GM18858 (cell line): ENCODE data around the gene MRPL45.
"Not testable (repeated sequence)": the region's sequence is repeated elsewhere in the genome, so short reads cannot be mapped to it uniquely, and the experiment has no call there.

Experiments used
- ATAC-seq: cut with Tn5 transposase; IDR thresholded peaks from one replicate; pipeline ENCODE4 v1.9.1; 2021; ENCODE audit not compliant: unreplicated experiment

MRPL45 gene

GRCh38 chr17:38296834-38297517, at the start of gene MRPL45:
TSS of gene MRPL45 (plus strand) at chr17:38297168. CDS start at chr17:38297184, 16 bp downstream.
- ATAC-seq = peak; percentile 84

GRCh38 chr17:38253191-38253590, 43.8 kb upstream of the MRPL45 start:
- not testable (repeated sequence) for ATAC-seq

DNA sequence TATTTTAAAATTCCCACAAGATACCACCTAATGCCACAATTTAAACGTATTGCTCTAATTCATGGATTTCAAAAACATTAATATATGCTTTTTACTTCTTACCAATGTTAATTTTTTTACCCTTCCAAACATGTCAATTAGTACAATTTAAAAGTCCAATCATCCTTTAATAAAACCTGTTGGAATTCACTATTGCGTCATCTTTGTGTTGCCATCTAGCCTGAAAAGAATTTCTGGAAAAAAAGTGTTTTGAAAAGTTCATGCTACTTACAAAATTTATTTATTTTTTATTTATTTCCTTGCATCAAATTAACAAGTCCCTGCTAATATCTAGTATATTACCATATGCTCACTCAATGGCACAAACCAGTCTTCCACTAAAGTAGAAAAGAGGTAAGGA, 42.6 kb upstream of the MRPL45 start:
- not testable (repeated sequence) for ATAC-seq

- ATAC-seq = peak; percentile 58
Measured at GRCh38 chr17:38257013-38257621, 39.9 kb upstream of the MRPL45 start.

- ATAC-seq = not testable (repeated sequence)
Measured at GRCh38 chr17:38265974-38266506, 30.9 kb upstream of the MRPL45 start.

- not testable (repeated sequence) for ATAC-seq
Measured at GRCh38 chr17:38266571-38266970, 30.4 kb upstream of the MRPL45 start.

GRCh38 chr17:38268138-38268537, 28.8 kb upstream of the MRPL45 start:
- not testable (repeated sequence) for ATAC-seq

- not testable (repeated sequence) for ATAC-seq
Measured at GRCh38 chr17:38269045-38269444, 27.9 kb upstream of the MRPL45 start.

DNA sequence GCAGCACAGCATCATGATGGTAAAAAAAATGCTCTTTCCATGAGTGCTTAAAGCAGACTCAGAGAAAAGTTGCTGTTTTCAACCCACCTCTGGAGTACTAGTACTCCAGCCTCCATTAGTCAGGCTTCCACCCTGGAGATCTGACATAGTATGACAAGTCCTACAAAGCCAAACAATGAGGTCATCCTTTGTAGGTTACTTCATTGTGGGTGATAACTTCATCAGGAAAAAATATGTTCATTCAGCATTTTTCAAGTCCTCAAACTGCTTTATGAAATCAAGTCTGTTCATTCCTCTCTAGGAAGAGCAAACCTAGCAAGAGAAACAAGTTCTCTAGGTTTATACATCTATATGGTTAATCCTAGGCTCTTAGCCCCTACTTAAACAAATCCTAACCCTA, 27.4 kb upstream of the MRPL45 start:
- not testable (repeated sequence) for ATAC-seq

DNA sequence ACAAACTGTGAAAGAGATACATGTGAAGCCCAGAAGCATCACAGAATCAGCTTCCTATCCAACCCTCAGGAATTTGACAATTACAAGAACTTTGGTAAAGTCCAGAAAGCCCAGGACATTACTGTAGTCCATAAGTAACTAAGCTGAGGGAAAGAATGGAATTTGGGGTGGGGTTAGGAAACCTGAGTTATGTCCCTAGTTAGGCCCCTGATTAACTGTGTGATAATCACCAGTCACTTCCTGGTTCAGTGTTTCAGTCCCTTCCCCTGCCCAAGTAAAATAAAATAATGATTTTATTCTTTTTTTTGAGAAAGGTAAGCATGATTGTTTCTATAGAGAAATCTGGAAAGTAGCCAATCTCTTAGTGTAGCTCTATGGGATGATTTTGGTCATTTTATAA, 11.0 kb upstream of the MRPL45 start:
- not testable (repeated sequence) for ATAC-seq

- ATAC-seq = not testable (repeated sequence)
Measured at GRCh38 chr17:38286501-38287091, 10.4 kb upstream of the MRPL45 start.

DNA sequence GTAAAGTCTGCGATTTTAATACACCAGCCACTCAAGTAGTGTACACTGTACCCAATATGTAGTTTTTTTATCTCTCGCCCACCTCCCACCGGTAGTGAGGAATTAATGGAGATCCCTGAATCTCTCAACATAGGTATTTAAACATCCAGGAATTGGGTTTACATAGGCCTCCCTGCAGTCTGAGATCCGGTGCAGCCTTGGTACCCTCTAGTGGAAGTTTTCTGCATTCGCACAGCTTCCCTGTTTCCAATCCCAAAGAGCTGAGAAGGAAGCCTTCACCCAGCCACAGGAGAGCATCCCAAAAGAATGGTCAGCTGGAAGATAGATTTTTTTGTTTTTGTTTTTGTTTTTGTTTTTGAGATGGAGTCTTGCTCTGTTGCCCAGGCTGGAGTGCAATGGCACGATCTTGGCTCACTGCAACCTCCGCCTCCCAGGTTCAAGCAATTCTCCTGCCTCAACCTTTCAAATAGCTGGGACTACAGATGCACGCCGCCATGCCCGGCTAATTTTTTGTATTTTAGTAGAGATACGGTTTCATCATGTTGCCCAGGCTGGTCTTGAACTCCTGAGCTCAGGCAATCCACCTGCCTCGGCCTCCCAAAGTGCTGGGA, 8.6 kb upstream of the MRPL45 start:
- ATAC-seq = not testable (repeated sequence)

DNA sequence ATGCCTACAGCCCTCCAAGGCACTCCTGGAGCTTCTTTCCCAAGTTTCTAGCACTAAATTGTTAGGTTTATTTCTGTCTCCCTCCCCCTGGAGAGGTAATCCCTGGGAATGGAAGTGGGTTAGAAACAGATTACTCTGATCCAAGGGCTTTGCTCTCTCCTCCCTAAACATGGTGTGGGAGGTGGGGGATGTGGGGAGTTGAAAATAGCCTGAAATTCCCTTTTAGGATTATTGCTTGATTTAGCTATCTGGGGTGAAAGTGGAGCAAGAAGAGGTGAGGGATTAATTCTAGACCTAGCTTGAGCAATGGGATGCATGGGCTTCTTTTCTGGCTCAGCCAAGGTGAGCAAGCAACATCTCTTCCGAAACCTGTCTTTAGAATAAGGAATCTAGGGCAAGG, 7.2 kb upstream of the MRPL45 start:
- ATAC-seq = not testable (repeated sequence)

- not testable (repeated sequence) for ATAC-seq
Measured at GRCh38 chr17:38295602-38296365, 1.2 kb upstream of the MRPL45 start.

GRCh38 chr17:38315497-38315896, 18.5 kb downstream of the MRPL45 start:
- no peak for ATAC-seq

- ATAC-seq = no peak
Measured at GRCh38 chr17:38317081-38317480, 20.1 kb downstream of the MRPL45 start.

DNA sequence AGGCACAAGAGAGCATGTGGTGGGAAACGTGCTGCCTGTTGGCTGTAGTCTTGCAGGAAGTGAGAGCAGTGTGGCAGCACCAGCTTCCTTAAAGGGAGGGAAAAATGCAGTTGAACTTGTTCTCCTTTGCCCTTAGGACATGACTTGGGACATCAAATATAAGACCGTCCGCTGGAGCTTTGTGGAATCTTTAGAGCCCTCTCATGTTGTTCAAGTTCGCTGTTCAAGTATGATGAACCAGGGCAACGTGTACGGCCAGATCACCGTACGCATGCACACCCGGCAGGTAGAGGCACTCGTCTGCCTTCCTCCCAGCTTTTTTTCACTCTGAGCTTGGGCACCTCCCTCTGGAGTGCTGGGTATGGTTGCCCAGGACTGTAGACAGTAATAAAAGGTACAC, 23.5 kb downstream of the MRPL45 start:
- no peak for ATAC-seq

DNA sequence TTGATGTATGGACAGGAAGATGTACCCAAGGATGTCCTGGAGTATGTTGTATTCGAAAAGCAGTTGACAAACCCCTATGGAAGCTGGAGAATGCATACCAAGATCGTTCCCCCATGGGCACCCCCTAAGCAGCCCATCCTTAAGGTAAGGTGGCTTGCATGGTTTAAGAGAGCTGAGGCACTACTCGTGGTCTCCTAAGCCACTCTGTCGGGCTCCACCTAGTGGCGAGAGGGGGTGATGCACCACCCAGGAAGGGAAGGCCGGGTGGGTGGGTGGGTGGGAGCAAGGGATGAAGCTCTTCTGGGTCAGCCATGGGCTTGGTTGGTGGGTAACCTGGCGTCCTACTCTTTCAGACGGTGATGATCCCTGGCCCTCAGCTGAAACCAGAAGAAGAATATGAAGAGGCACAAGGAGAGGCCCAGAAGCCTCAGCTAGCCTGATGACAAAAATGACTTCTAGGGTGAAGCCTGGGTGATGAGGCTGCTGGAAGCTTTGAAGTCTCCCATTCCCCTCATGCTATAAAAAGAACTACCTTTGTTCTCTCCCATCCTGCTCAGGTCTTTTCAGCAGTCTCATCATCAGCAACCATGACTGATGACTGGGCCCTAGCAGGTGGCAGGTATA, 25.3 kb downstream of the MRPL45 start:
- ATAC-seq = no peak

DNA sequence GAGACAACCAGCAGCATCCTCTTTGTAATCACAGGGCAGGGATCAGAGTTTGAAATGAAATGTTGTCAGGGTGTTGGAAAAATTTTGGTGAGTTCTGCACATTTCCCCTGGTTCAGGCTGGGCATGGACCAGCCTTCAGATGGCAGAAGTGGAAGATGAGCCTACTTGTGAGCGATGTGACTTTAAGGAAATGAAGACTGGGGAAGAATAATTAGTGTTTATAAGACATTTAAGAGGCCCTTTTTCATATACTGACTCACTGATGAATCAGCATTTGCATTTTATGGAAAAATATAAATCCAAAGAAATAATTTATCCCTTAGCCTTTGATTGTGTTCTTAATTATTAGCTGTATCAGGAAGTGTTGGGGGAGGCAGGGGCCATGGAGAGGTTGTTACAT, 25.9 kb downstream of the MRPL45 start:
- no peak for ATAC-seq

DNA sequence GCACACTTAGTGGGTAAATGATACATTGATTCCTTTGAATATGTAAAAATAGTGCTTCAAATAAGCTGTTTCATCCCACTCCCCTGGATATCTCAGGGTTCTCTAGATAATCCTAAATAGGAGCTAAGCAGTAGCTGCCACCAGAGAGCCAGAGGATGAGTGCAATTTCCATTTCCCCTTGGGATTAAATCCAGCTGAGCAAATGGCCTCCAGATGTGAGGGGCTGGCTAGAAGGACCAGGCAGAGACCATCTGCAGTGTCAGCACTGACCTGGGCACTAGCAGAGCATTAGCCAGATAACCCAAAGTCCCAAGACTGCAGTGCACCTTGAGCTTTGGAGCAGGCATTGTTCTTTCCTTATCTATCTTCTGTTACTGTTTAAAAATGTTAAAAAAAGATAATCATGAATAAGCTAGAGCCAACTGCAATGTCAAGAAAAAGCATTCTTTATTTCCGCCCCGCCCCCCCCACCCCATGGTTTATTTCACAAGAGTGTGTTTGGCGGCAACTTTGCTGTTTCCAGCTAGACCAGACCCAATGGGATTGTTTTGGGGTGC, 27.3 kb downstream of the MRPL45 start:
- ATAC-seq = no peak
